K562 (cell line): ENCODE measurements around the gene MLLT1. TPM values are rescaled to one million over a fixed set of nuclear protein-coding genes. Genes with fewer than 3 reads are reported as not detected.

Experiments
- ATAC-seq: fragments of 200-7000 bp; cut with Tn5 transposase; 3 replicates; pipeline ENCODE4 v1.9.1; 2020; ENCODE audit warnings: moderate library complexity
- BruUV-seq: library from RNA; stranded (reverse); fragments of 400-500 nt; replicated peaks from 2 replicates; lab custom pipeline; 2021; lab: Mats Ljungman, UMichigan
- CTCF ChIA-PET: fragments of 300-600 bp; formaldehyde crosslinking; extraction: SDS; loops from one replicate; lab custom pipeline; 2021; ENCODE audit warnings: low intra/inter-chr PET ratio; lab: Yijun Ruan, JAX
- POLR2A ChIA-PET: fragments of 300-600, 350-650 bp; sonication (Branson Sonifier 250); formaldehyde crosslinking; extraction: SDS; loops from one replicate; lab custom pipeline; 2021; ENCODE audit warnings: antibody characterized with exemption, inconsistent platforms; lab: Yijun Ruan, JAX
- DNase-seq, 4 experiments: peaks; one replicate each; pipeline versions ENCODE4 v3.0.0 to v3.0.0-alpha.2; 2011 to 2018; ENCODE audit warnings: low spot score in 3 of 4, mixed read lengths in 3 of 4; ENCODE audit errors: extremely low read depth in 1 of 4
- FAIRE-seq: peaks from 2 replicates; lab custom pipeline; 2011; peaks lifted over from hg19 to GRCh38; lab: Jason Lieb, UNC
- H2AFZ ChIP-seq: 2 replicates; pipeline ENCODE4 v1.6.0; 2011; ENCODE audit warnings: low read depth, low read length, control low read depth, inconsistent platforms
- H3K27ac ChIP-seq: fragments of 200-600 bp; 3 replicates; pipeline ENCODE4 v1.8.0; 2011; ENCODE audit warnings: low read depth, mild to moderate bottlenecking, control low read depth, inconsistent platforms, low read length, moderate library complexity, mixed read lengths; ENCODE audit errors: extremely low read depth
- H3K27me3 ChIP-seq, 2 experiments: fragments of 300-600 bp in 1 of 2; 2 replicates in 1 of 2; 3 replicates in 1 of 2; pipeline versions ENCODE4 v1.6.0 to v1.8.0; 2011; ENCODE audit warnings: inconsistent platforms in 2 of 2, low read length in 2 of 2, mild to moderate bottlenecking in 1 of 2, mixed read lengths in 1 of 2, moderate library complexity in 1 of 2; ENCODE audit not compliant: control insufficient read depth in 2 of 2, insufficient read depth in 2 of 2
- H3K36me3 ChIP-seq: fragments of 300-600 bp; 3 replicates; pipeline ENCODE4 v1.8.0; 2011; ENCODE audit warnings: mild to moderate bottlenecking, low read length, inconsistent platforms; ENCODE audit not compliant: control insufficient read depth, insufficient read depth
- H3K4me1 ChIP-seq, 2 experiments: fragments of 200-600 bp in 1 of 2; replicated peaks in 1 of 2; 2 replicates in 1 of 2; 3 replicates in 1 of 2; pipeline versions ENCODE4 v1.5.1 to v1.8.0; 2011; ENCODE audit warnings: inconsistent platforms in 2 of 2, low read length in 2 of 2, mild to moderate bottlenecking in 1 of 2, mixed read lengths in 1 of 2, moderate library complexity in 1 of 2; ENCODE audit not compliant: control insufficient read depth in 2 of 2, insufficient read depth in 2 of 2
- H3K4me2 ChIP-seq: 2 replicates; pipeline ENCODE4 v1.6.1; 2011; ENCODE audit warnings: low read length, control low read depth, inconsistent platforms, mixed read lengths; ENCODE audit not compliant: insufficient read depth
- H3K4me3 ChIP-seq: fragments of 200-600 bp; sonication (generic), shearing (Covaris generic); 2 replicates; pipeline ENCODE4 v1.5.1; 2016; ENCODE audit warnings: control low read depth, inconsistent platforms
- H3K79me2 ChIP-seq: fragments of 200-600 bp; 3 replicates; pipeline ENCODE4 v1.8.0; 2011; ENCODE audit warnings: low read length, inconsistent platforms; ENCODE audit not compliant: control insufficient read depth, insufficient read depth
- H3K9ac ChIP-seq, 2 experiments: 2 replicates each; pipeline versions ENCODE4 v1.6.0 to v1.6.1; 2011; ENCODE audit warnings: low read depth in 2 of 2, low read length in 2 of 2, control low read depth in 1 of 2, inconsistent platforms in 1 of 2, mild to moderate bottlenecking in 1 of 2, mixed read lengths in 1 of 2; ENCODE audit not compliant: insufficient read depth in 1 of 2
- H3K9me1 ChIP-seq: one replicate; pipeline ENCODE4 v1.6.0; 2011; ENCODE audit warnings: inconsistent platforms, mild to moderate bottlenecking, low read length, moderate library complexity; ENCODE audit not compliant: control insufficient read depth, insufficient read depth
- H3K9me3 ChIP-seq: replicated peaks from 2 replicates; pipeline ENCODE4 v1.5.1; 2011; ENCODE audit warnings: low read depth, low read length, inconsistent platforms; ENCODE audit not compliant: control insufficient read depth, insufficient read depth
- H4K20me1 ChIP-seq: replicated peaks from 2 replicates; pipeline ENCODE4 v1.6.1; 2011; ENCODE audit warnings: low read length, inconsistent platforms, mixed read lengths; ENCODE audit not compliant: control insufficient read depth, insufficient read depth
- NFIC ChIP-seq: fragments of 450-650 bp; IDR thresholded peaks from 2 replicates; pipeline ENCODE4 v1.6.1; 2017; ENCODE audit warnings: mild to moderate bottlenecking, inconsistent platforms
- RB1 ChIP-seq: fragments of 450-650 bp; IDR thresholded peaks from 2 replicates; pipeline ENCODE4 v1.6.1; 2017; ENCODE audit warnings: low read depth, mild to moderate bottlenecking
- RBM39 ChIP-seq: fragments of 200-400 bp; formaldehyde crosslinking; optimal IDR thresholded peaks from 2 replicates; pipeline ENCODE3; 2018; ENCODE audit warnings: low read depth, low read length
- WGBS: fragments of 100-300 bp; shearing (Covaris generic); methylation state at CpG from one replicate; pipeline ENCODE4 v1.1.6; 2016; ENCODE audit warnings: low coverage, mixed read lengths; ENCODE audit not compliant: insufficient coverage; ENCODE audit errors: missing lambda C conversion rate; 5-methylcytosine and 5-hydroxymethylcytosine counted together
- in situ Hi-C: fragments of 300-500 bp; cut with MboI; formaldehyde crosslinking; loops from 4 replicates; pipeline ENCODE4 v1.15.0; 2018; ENCODE audit warnings: inconsistent platforms, mixed read lengths
- intact Hi-C: fragments of 100-400 bp; cut with micrococcal nuclease; formaldehyde crosslinking; loops from 2 replicates; pipeline ENCODE4 v1.14.2; 2022
- polyA plus RNA-seq, 8 experiments: library from polyadenylated mRNA; depleted of rRNA in 4 of 8; stranded (reverse) in 5 of 8; unstranded in 3 of 8; fragments of >200 nt; fragmentation: Nextera tagmentation in 2 of 8; fragmentation: Illumina TruSeq in 1 of 8; extraction: Ambion mirVana in 2 of 8; extraction: Trizol in 1 of 8; gene quantifications; 2 replicates each; pipeline versions ENCODE4 v1.2.1 to v1.2.3, GENCODE V29; 2011 to 2014; ENCODE audit warnings: inconsistent platforms in 1 of 8, missing spikeins in 1 of 8
- total RNA-seq, 7 experiments: library from RNA; depleted of rRNA in 6 of 7; stranded (reverse); fragments of >200 nt in 6 of 7; fragmentation: Illumina TruSeq in 2 of 7; extraction: Trizol in 2 of 7; gene quantifications; 2 replicates each; pipeline versions ENCODE4 v1.2.1 to v1.2.3, GENCODE V29; 2011 to 2021; ENCODE audit warnings: low replicate concordance in 1 of 7
- TF ChIP-seq, protein P1 (sequence below): fragments of 250-450 bp; sonication (Bioruptor Pico); IDR thresholded peaks from 2 replicates; pipeline ENCODE4 v1.5.0; 2022; ENCODE audit warnings: mild to moderate bottlenecking

MLLT1 gene
- total and polyA plus RNA-seq, 9 of the 15 experiments (the other 6 are each of a cell fraction or from before 2014, with no cell fraction given): 0.23 to 63.5 (median 15.4) TPM

DNA sequence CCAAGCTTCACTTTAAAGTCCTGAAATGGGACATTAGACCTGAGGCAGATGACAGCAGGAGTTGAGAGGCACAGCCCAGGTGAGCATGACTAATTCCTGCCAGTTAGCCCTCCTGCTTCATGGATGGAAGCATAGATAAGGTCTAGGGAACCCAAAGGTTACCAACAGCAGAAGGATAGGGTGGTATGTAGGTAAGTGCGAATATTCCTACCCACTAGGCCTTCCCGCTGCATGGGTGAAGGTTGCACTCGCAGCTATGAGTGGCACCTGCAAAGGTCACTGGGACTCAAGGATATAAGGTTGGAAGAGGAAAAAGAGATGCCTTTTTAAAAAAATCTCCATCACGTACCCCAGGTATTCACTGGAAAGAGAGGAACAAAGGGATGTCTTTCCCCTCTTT lies 12.2 kb upstream of the MLLT1 start (continued):
- peak; percentile 56 for TF ChIP-seq RBM39
- peak; percentile 68 for TF ChIP-seq RB1

DNA sequence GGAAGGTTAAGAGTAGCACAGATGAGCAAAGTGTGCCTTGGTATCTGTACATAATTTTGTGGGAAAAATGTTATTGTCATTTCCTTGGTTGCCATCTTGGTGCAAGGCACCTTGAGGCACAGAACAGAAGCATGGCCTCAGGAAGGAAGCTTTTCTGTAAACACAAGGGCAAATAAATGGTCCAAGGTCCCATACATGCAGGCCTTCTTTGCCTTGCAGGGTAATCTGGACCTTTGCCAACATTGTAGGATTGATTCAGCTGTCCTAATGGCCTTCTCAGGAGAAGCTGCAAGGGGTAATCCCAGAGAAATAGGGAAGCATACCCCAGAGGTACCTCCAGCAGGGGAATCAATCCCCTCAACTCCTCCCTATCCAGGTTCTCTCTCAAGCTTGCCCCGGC lies 9.0 kb upstream of the MLLT1 start:
- no peak overlapping the region for H3K9ac ChIP-seq
- no peaks in the 10 kb centered on the region for H4K20me1 ChIP-seq
- H3K4me1 ChIP-seq: no peaks in the 10 kb centered on the region
- H3K4me2 ChIP-seq: no peak overlapping the region
- no peak overlapping the region for H3K4me3 ChIP-seq
- 0% methylated on average over 1 of the region's 1 CpG for WGBS
- H3K36me3 ChIP-seq: no peaks in the 10 kb centered on the region
- no peaks in the 10 kb centered on the region for H3K79me2 ChIP-seq
- DNase-seq (no peak), FAIRE-seq (no peak), ATAC-seq (no peak)
- BruUV-seq: no TSS peak
- ChIA-PET CTCF (no interaction called here), POLR2A (no interaction called here)
- H3K27ac ChIP-seq: no peak overlapping the region
- H3K27me3 ChIP-seq: no peaks in the 10 kb centered on the region
- in situ Hi-C loops (no loop called here), intact Hi-C loops (no loop called here)
- H2AFZ ChIP-seq: no peak overlapping the region
- TF ChIP-seq NFIC: peak; percentile 58
- TF ChIP-seq, protein P1, sequence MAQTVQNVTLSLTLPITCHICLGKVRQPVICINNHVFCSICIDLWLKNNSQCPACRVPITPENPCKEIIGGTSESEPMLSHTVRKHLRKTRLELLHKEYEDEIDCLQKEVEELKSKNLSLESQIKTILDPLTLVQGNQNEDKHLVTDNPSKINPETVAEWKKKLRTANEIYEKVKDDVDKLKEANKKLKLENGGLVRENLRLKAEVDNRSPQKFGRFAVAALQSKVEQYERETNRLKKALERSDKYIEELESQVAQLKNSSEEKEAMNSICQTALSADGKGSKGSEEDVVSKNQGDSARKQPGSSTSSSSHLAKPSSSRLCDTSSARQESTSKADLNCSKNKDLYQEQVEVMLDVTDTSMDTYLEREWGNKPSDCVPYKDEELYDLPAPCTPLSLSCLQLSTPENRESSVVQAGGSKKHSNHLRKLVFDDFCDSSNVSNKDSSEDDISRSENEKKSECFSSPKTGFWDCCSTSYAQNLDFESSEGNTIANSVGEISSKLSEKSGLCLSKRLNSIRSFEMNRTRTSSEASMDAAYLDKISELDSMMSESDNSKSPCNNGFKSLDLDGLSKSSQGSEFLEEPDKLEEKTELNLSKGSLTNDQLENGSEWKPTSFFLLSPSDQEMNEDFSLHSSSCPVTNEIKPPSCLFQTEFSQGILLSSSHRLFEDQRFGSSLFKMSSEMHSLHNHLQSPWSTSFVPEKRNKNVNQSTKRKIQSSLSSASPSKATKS (CRISPR knock-in tag): no peak
- H3K9me1 ChIP-seq: no peaks in the 10 kb centered on the region
- H3K9me3 ChIP-seq: peaks cover 20% of the 10 kb centered on the region
